A549 (cell line): ENCODE measurements around the gene CCDC102B.

ENCODE experiments used
- CEBPB ChIP-seq, 2 experiments: fragments of >200 bp in 1 of 2; sonication (Bioruptor Twin) in 1 of 2; formaldehyde crosslinking in 1 of 2; IDR thresholded peaks; 2 replicates each; pipeline ENCODE4 v1.6.1; 2012 to 2016
- CTCF ChIP-seq: fragments of >200 bp; sonication (Bioruptor Twin); formaldehyde crosslinking; IDR thresholded peaks from 3 replicates; pipeline ENCODE4 v1.5.1; 2016
- HDAC2 ChIP-seq: fragments of 200-600 bp; sonication (generic); IDR thresholded peaks from 2 replicates; pipeline ENCODE4 v1.6.1; 2016
- HOXA7 ChIP-seq: fragments of 250-450 bp; sonication (Bioruptor Pico); IDR thresholded peaks from 2 replicates; pipeline ENCODE4 v1.5.0; 2020; ENCODE audit warnings: mild to moderate bottlenecking, moderate library complexity
- MAZ ChIP-seq: fragments of 150-350 bp; IDR thresholded peaks from 2 replicates; pipeline ENCODE4 v1.6.1; 2014; ENCODE audit warnings: antibody characterized with exemption, low read depth, low read length, borderline replicate concordance
- POLR2A ChIP-seq: IDR thresholded peaks from 2 replicates; pipeline ENCODE4 v1.6.1; 2012; ENCODE audit warnings: mild to moderate bottlenecking, low read length
- USF2 ChIP-seq: fragments of 450-650 bp; IDR thresholded peaks from 2 replicates; pipeline ENCODE4 v1.6.1; 2014; ENCODE audit warnings: antibody characterized with exemption
- ZFP36 ChIP-seq: fragments of 450-650 bp; IDR thresholded peaks from 2 replicates; pipeline ENCODE4 v1.6.1; 2014; ENCODE audit warnings: borderline replicate concordance; ENCODE audit not compliant: partially characterized antibody

GRCh38 chr18:68944330-68944729 lies 146.4 kb downstream of the CCDC102B start:
- no peak for TF ChIP-seq CTCF
- no peak for TF ChIP-seq POLR2A
- no peak for TF ChIP-seq ZFP36
- TF ChIP-seq HOXA7 (CRISPR knock-in tag) = no peak
- TF ChIP-seq CEBPB (IDR thresholded peaks at IDR 0.05) = no peak
- no peak for TF ChIP-seq MAZ
- no peak for TF ChIP-seq HDAC2
- TF ChIP-seq USF2 = no peak
